GM13977 (cell line): ENCODE results near the gene NPFFR1.

Source experiments
- DNase-seq: peaks from one replicate; pipeline ENCODE4 v3.0.0; 2012; ENCODE audit warnings: low spot score
- CTCF ChIP-seq: IDR thresholded peaks from 2 replicates; pipeline ENCODE4 v1.5.1; 2012; ENCODE audit warnings: mild to moderate bottlenecking, control low read depth; ENCODE audit not compliant: insufficient read depth; ENCODE audit errors: extremely low read depth, missing control alignments
- in situ Hi-C: fragments of 300-500 bp; cut with MboI; formaldehyde crosslinking; loops from one replicate; pipeline ENCODE4 v1.12.0; 2022; ENCODE audit warnings: low sequenced_read_pairs, low pct_unique_long_range_greater_than_20kb, mixed read lengths, inconsistent platforms; ENCODE audit not compliant: unreplicated experiment

The NPFFR1 gene

GRCh38 chr10:70285476-70285831 lies 1.6 kb upstream of the NPFFR1 start:
- no peak for DNase-seq
- no peak for TF ChIP-seq CTCF
- in situ Hi-C loops: no loop called here

- DNase-seq: no peak
- no peak for TF ChIP-seq CTCF
- in situ Hi-C loops: no loop called here
Measured at GRCh38 chr10:70284542-70285475, 1.0 kb upstream of the NPFFR1 start.

- in situ Hi-C loops: no loop called here
- TF ChIP-seq CTCF: no peak
- DNase-seq: no peak
Measured at GRCh38 chr10:70283071-70283444, 746 bp downstream of the NPFFR1 start.

- no peak for TF ChIP-seq CTCF
- in situ Hi-C loops: no loop called here
- DNase-seq: no peak
Measured at GRCh38 chr10:70281609-70282008, 2.2 kb downstream of the NPFFR1 start.

GRCh38 chr10:70280099-70280498 lies 3.7 kb downstream of the NPFFR1 start:
- no peak for TF ChIP-seq CTCF
- no peak for DNase-seq
- in situ Hi-C loops: no loop called here

- in situ Hi-C loops: no loop called here
- TF ChIP-seq CTCF: no peak
- DNase-seq: no peak
Measured at GRCh38 chr10:70277396-70278030, 6.3 kb downstream of the NPFFR1 start.
